HG03378 (cell line): ENCODE results near the gene CFAP74.

ENCODE experiments used
- ATAC-seq: cut with Tn5 transposase; IDR thresholded peaks from one replicate; pipeline ENCODE4 v1.9.1; 2021; ENCODE audit warnings: mild to moderate bottlenecking, moderate library complexity; ENCODE audit not compliant: unreplicated experiment

Gene CFAP74

GRCh38 chr1:2022063-2022770 lies 18.6 kb upstream of the CFAP74 start:
- no peak for ATAC-seq

GRCh38 chr1:2021550-2021949 lies 18.0 kb upstream of the CFAP74 start:
- ATAC-seq: no peak

- no peak for ATAC-seq
These were observed 16.7 kb upstream of the CFAP74 start for GRCh38 chr1:2020310-2020655.

DNA sequence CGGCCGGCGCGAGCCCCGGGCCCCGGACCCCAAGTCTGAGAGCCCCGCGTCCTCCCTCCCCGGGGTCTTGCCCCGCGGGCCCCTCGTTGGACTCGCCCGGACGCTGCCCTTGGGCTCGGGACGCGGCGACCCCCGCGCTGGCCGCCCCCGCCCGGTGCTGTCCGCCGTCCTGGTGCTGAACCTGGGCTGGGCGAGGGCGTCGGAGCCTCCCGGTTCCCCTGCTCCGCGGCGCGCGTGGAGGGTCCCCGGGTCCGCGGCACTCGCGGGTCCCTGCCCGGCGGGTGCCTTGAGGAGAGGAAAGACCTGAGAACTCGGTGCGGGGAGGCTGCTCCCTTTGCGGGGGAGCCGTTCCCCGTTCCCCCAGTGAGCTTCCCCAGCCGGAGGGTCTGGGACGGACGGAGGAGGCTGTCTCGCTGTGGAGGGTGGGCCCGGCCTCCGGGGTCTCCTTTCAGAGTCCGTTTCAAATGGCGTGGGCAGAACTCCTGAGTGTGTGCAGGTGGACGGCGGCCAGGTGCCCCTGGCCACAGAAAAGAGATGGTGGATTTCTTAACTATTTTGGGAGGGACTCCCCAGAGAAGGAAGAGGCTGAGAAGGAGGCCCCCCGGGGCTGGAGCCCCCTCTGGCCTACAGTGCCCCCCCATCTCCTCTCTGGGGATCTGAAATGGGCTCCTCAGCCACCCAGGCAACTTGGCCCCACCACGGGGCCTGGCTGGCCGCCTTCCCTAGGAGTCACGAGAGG lies 16.2 kb upstream of the CFAP74 start:
- ATAC-seq: no peak

GRCh38 chr1:2019172-2019543 lies 15.6 kb upstream of the CFAP74 start, which contains the start of gene GABRD:
Gene GABRD, plus strand, starts transcription at chr1:2019345. Its CDS starts 79 bp downstream, at chr1:2019424.
- ATAC-seq: no peak

- no peak for ATAC-seq
These were observed 14.9 kb upstream of the CFAP74 start for GRCh38 chr1:2018217-2019171.

DNA sequence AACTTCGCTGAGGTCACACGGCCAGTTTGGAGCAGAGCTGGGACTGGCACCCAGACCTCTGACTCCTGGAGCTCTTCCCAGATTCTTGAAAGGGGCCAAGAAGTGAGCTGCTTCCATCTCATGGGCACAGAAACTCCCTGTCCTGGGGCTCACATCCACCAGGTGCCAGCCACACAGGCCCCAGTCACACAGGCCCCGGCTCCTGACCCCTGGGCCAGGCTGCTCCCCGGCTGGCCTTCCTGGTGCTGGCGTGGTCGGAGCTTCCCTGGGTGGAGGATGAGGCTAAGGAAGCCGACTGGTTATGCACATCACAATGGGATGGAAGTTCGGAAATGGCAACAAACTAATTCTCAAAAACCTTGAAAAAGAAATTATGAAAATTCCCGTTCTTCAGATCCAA lies 12.5 kb upstream of the CFAP74 start:
- no peak for ATAC-seq

GRCh38 chr1:2014741-2015735 lies 11.5 kb upstream of the CFAP74 start:
- ATAC-seq: no peak

DNA sequence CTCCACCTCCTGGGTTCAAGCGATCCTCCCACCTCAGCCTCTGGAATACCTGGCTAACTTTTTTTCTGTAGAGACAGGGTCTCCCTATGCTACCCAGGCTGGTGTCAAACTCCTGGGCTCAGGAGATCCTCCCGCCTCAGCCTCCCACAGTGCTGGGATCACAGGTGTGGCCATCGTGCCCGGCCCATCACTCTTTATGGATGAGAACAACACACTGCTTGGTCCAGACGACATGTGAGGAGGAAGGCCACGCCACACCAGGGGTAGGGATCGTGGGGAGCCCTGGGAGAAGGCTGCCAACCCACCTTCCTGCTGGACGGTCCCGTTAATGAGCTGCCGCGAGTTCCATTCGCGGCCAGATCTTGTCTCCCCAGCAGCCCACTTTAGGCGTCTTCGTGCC lies 10.6 kb upstream of the CFAP74 start:
- no peak for ATAC-seq

GRCh38 chr1:2009101-2010053 lies 5.8 kb upstream of the CFAP74 start:
- no peak for ATAC-seq

- ATAC-seq: no peak
These were observed 1.3 kb upstream of the CFAP74 start for GRCh38 chr1:2004856-2005255.

DNA sequence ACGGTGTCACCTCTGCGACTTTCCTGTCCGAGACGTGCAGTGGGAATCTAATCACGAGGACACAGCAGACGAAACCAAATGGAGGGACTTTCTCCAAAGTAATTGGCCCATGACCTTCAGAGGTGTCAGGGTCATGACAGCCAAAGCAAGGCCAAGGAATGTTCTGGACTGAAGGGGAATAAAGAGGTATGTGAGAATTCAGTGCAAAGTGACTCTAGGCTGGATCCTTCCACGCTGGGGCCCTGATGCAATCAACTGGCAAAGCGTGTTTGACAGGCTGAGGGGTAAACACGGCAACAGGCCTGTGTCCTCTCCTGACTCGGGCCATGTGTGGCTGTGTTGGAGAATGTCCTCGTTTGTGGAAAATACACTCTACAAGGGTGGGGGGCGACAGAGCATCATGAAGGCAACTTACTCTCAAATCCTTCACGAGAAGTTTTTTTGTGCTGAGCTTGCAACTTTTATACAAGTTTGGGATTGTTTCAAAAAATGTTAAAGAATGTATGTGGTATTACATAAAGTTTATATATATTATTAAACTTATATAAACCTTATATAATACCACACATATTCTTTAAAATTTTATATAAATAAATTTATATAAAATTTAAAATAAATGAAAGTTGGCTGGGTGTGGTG lies 1.7 kb downstream of the CFAP74 start:
- no peak for ATAC-seq

DNA sequence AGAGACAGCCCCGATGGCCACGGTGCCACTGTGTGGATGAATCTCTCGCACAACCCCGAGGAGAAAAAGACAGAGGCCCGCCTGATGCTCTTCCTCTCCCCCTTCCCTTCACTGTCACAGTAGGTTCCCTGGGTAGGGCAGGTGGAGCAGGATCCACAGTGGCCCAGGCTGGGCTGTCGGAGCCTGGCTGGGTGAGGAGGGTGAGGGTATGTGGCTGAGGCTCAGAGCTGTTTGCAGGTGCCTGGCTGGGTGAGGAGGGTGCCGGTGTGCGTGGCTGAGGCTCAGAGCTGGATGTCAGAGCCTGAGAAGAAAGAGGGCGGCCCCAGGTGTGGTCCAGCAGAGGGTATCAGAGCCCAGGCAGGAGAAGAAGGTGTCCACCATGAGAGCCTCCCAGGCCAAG lies 2.7 kb downstream of the CFAP74 start:
- no peak for ATAC-seq

DNA sequence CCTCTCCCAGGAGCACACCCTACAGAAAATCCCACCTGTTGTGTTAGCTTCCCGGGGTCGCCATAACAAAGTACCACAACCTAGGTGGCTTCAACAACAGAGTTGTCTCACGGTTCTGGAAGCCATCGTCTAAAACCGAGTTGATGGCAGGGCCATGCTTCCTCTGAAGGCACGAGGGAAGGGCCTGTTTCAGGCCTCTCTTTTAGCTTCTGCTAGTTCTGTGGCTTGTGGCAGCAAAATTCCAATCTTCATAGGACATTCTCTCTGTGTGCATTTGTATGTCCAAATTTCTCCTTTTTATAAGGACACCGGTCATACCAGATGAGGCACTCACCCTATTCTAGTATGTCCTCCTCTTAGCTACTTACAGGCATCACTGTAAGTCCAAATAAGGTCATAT lies 3.2 kb downstream of the CFAP74 start:
- no peak for ATAC-seq

DNA sequence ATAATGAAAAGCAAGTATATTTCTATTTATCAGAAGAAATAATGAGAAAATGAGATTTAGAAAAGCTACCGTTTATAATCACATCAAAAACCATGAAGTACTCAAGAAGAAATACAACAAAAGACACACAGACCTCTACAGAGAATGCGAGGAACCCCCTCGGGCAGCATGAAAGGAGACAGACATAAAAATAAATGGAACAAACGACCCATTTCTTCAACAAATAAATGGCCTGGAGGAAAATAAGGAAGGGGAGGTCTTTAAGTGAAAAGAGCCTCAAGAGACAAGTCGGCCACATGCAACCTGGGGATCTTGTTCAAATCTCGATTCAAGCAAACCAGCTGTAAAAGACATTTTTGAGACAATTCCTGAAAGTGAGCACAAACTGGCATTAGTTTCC lies 6.0 kb downstream of the CFAP74 start:
- no peak for ATAC-seq

- no peak for ATAC-seq
These were observed 7.4 kb downstream of the CFAP74 start for GRCh38 chr1:1996207-1996651.

DNA sequence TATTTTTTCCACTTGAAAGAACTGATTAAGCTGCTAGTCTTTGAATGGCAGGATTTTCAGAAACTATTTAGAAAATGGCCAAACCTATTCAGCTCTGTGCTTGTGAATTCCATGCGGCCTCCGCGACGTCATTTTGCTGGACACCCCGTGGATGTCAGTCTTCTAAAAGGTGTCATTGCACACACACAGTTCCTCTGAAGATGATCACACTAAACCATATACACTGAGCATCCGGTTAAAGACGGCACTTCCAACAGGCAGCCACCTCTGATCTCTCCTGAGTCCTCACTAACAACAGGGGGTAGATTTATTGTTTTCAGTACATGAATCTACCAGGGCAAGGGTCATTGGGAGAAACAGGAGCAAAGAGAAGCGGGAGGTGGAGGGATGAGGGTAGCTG lies 9.1 kb downstream of the CFAP74 start:
- ATAC-seq: no peak

DNA sequence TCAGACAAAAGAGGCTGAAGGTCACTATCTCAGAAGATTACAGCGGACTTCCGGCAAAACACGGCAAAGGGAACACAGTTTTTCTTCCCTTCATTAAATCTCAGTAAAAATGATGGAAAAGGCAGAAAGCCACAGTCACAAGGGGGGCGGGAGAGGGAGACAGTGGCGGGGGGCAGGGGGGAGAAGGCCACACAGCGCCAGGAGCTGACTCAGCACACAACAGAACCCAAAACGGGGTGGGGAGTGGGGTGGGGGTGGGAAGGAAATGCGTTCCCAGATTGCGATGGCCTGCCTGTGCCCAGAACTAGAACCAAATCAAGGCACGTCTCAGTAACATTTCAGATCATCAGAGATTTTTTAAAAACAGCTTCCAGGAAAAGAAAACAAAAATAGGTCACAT lies 13.4 kb downstream of the CFAP74 start:
- no peak for ATAC-seq

DNA sequence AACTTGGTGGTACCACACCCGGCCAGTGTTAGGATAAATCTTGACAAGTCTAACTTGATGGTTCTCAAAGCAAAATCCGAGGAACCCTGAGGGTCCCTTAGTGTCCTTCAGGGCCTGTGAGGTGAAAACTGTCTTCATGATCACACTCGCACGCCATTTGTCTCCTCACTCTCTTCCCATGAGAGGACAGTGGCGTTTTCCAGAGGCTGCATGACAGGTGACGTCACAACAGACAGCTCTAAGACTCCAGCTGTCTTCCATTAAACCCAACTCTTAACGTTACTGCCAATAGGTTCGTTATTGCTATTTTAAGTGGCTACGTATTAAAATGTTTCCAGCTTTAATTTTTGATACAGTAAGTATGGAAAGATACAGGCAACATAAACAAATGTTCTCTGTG lies 13.8 kb downstream of the CFAP74 start:
- no peak for ATAC-seq
